GM19025 (cell line): ENCODE results near the gene BNIP2.
"Not testable (repeated sequence)": the region's sequence is repeated elsewhere in the genome, so short reads cannot be mapped to it uniquely, and the experiment has no call there.

Experiments
- ATAC-seq: cut with Tn5 transposase; IDR thresholded peaks from one replicate; pipeline ENCODE4 v1.9.1; 2021; ENCODE audit warnings: mild to moderate bottlenecking, low read depth, moderate library complexity; ENCODE audit not compliant: unreplicated experiment

BNIP2 gene

DNA sequence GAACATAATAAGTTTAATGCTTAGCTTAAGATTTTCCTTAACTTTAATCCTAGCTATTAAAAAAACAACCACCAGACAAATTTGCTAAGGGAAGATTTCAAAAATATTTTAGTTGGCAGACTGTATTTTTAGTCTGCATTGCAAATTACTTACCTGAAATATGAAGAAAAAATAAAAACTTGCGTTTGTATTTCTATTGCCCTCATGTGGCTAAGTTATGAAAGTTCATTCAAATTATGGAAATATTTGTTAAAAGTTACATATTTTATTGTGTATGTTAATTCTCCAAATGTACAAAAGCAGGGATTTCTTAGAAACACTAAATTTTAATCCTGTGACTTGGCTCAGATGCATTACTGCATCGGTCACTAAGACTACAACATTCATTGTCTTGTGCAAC lies 46.8 kb downstream of the BNIP2 start:
- no peak for ATAC-seq

- not testable (repeated sequence) for ATAC-seq
These were observed 51.6 kb downstream of the BNIP2 start for GRCh38 chr15:59637507-59637906.

- ATAC-seq = no peak
These were observed 52.9 kb downstream of the BNIP2 start for GRCh38 chr15:59636184-59636583.

GRCh38 chr15:59632714-59633113 lies 56.4 kb downstream of the BNIP2 start:
- no peak for ATAC-seq

DNA sequence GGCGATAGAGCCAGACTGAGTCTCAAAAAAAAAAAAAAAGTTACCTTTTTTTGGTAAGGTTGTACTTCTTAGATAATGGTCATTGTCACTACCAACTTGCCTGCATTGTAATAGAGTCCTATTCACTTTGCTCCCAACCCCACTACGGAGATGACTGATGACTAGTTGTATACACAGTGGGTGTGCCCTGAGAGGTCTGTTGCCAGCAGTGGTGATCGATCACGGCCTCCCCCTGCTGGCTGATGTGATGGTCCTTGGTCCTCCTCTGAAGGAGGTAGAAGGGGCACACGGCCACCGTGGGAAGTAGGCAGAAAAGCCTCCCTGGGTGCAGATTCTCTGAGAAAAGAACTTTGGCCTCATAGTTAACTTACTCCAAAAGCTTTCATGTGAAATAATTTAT lies 66.8 kb downstream of the BNIP2 start:
- ATAC-seq = no peak

DNA sequence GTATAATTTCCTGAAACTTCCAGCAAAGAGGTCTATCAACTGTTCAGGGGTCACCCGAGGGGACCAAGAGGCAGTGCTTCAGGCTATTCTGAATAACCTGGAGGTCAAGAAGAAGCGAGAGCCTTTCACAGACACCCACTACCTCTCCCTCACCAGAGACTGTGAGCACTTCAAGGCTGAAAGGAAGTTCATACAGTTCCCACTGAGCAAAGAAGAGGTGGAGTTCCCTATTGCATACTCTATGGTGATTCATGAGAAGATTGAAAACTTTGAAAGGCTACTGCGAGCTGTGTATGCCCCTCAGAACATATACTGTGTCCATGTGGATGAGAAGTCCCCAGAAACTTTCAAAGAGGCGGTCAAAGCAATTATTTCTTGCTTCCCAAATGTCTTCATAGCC lies 70.7 kb downstream of the BNIP2 start:
- ATAC-seq = no peak

DNA sequence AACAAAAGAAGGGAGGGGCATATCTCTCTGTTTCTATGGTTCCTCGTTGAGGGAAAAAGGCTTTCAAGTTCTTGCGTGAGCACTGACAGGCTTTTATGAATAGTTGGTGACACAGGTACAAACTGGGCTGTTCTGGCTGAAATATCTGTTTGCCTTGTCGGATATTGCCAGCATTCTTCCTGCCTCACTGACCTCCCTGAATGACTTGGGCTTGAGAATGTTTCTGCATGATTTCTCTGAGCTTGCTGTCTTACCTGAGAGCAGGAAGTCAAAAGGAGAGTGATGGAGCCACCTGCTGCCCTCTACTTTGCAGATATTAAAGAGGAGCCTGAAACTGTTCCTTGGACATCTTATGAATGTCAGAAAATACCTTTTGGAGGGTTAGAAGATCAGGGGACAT lies 72.7 kb downstream of the BNIP2 start:
- no peak for ATAC-seq

DNA sequence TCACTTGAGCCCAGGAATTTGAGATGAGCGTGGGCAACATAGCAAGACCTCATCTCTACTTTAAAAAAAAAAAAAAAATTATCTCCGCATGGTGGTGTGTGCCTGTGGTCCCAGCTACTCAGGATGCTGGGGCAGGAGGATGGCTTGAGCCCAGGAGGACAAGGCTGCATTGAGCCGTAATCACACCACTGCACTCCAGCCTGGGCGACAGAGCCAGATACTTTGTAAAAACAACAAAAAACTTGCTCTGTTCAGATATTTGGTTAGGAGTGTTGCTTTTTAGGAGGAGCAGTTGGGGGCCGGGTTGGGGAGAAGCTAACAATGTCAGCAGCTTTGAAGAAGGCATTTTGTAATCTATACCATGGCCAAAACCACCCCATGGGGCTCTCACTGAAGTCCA lies 73.5 kb downstream of the BNIP2 start:
- ATAC-seq = no peak

DNA sequence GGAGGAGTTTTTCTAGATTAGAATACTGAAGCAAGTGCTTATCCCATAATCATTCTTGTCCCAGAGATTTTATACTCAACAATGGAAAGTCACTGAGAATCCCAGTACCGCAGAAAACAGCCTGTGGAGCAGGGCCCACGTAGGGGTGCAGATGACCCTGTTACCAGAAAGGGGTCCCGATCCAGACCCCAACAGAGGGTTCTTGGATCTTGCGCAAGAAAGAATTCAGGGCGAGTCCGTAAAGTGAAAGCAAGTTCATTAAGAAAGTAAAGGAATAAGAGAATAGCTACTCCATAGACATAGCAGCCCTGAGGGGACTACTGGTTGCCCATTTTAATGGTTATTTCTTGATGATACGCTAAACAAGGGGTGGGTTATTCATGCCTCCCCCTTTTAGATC lies 75.0 kb downstream of the BNIP2 start:
- no peak for ATAC-seq

DNA sequence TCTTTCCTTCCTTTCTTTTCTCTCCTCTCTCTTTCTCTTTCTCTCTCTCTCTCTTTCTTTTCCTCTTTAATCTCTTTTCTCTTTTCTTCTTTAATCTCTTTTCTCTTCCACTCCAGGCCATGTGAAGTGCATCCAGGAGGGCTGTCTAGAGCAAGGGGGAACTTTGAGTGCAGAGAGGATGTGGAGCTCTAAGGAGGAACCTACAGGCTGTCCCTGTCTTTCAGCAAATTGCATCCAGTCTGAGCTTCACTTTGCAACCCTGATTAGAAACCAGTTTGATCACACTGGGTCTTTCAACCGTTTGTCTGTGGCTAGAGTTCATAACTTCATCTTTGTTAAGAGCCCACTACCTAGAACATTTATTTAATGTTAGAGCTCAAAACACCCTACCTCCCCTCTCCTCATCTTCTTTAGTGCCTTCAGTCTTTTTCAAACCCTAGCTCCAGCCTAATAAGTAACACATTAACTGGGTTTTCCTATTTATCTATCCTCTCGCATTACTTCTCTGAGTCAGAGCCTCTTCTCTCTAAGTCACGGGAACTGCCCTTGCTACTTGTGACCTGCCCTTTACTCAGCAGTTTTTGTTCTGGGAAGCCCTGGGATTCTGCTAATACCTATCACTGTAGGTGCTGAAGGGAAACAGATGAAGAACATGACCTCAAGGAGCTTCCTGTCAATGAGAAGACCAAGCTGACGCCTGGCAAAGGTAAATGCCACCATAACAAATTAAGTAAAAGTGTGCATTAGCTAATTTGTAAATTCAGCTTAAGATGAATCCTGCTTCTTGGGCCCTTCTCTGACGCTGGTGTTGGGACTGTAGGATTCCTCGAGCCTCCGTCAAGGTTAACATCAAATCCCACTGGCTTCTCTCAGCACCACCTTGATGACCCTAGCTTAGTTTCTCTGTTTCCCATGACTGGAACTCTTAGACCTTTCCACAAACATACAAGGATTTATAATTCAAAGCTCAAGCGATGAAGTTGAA lies 77.6 kb downstream of the BNIP2 start, which contains the start of gene GCNT3:
Gene GCNT3 (plus strand): TSS at position 508 of the 985 bp plus-strand sequence. CDS start 6,456 bp downstream, outside the sequence.
- no peak for ATAC-seq

DNA sequence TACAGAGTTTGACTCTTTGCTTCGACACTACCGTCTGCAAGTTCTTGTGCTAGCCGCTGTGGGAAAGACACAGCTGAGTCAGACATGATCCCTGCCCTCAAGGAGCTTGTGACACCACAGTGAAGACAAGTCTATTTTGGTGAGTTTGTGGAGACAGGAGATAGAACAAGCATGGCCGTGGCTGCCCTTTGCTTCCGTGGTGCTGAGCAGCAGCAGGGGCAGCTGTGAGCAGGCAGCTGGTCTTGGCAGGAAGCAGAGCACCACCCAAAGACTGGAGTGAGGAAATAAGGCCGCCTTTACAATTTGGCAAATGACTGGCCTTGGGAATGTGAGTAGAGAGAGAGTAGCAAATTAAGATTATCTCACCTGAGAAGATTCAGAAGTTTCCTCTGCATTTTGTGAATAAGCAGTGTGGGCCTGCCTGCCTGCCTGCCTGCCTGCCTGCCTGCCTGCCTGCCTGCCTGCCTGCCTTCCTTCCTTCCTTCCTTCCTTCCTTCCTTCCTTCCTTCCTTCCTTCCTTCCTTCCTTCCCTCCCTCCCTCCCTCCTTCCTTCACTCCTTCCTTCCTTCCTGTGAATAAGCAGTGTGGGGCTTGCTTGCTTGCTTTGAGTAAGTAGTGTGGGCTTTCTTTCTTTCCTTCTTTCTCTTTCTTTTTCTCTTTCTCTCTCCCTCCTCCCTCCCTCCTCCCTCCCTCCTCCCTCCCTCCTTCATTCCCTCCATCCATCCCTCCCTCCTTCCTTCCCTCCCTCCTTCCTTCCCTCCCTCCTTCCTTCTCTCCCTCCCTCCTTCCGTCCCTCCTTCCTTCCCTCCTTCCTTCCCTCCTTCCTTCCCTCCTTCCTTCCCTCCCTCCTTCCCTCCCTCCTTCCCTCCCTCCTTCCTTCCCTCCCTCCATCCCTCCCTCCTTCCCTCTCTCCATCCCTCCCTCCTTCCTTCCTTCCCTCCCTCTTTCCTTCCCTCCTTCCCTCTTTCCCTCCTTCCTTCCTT lies 79.1 kb downstream of the BNIP2 start:
- ATAC-seq = no peak
